Measurements from ENCODE around the gene USP24. TPM values are rescaled to one million over a fixed set of nuclear protein-coding genes. Genes with fewer than 3 reads are reported as not detected.

USP24 gene
- total and polyA plus RNA-seq, 7 experiments from 2014 or later = 4.7 to 91.4 (median 71.7) TPM

DNA sequence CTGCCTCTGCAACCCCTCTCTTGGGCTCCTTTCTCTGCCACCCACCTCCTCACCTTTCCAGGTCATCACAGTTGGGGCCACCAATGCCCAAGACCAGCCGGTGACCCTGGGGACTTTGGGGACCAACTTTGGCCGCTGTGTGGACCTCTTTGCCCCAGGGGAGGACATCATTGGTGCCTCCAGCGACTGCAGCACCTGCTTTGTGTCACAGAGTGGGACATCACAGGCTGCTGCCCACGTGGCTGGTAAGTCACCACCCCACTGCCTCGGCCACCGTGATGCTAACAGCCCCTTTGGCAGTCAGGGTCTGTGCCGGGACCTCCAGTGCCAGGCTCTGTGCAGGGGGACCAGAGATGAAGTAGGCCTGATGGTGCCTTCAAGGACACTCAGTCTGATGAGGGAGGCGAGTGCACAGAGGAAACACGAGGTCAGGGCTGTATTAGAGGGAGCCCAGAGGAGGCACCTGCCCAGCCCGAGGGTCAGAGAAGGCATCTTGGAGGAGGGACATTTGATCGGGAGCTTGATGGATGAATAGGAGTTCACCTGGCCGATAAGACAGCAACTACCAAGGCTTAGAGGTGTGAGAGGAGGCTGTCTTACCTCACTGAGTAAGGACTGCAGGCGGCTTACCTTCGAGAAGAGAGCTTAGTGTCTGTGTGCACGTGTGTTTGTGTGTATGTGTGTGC, 157.8 kb downstream of the USP24 start:
- Histone ChIP-seq H3K9me3 (ENCODE audit: control insufficient read depth in 2 of 3, low read length in 3 of 3) (no peaks in the 10 kb centered on the region), H3K36me3 (ENCODE audit: control insufficient read depth in 2 of 3, insufficient read depth in 3 of 3, low read length in 3 of 3) (no peaks in the 10 kb centered on the region), H3K4me3 (ENCODE audit: low read length) (no peak overlapping the region), H3K27me3 (ENCODE audit: control insufficient read depth in 2 of 2, insufficient read depth in 2 of 2, low read length in 2 of 2) (no peaks in the 10 kb centered on the region), H3K4me1 (ENCODE audit: control insufficient read depth in 2 of 2, insufficient read depth in 2 of 2, low read length in 2 of 2) (no peaks in the 10 kb centered on the region), H3K27ac (ENCODE audit: low read depth, low read length) (no peak overlapping the region)
- Mint-ChIP-seq H3K9me3 (no peaks in the 10 kb centered on the region), H3K4me1 (peaks cover 0 to 5% (median 0%) of the 10 kb centered on the region in 7 donors), H3K4me3 (no peak overlapping the region), H3K27ac (no peak overlapping the region), H3K36me3 (no peaks in the 10 kb centered on the region), H3K27me3 (no peaks in the 10 kb centered on the region)
- ChIA-PET POLR2A (no interaction called here), CTCF (no interaction called here)
- DNase-seq (no peak), ATAC-seq (no peak)
- intact Hi-C loops (cut with micrococcal nuclease) = no loop called here

DNA sequence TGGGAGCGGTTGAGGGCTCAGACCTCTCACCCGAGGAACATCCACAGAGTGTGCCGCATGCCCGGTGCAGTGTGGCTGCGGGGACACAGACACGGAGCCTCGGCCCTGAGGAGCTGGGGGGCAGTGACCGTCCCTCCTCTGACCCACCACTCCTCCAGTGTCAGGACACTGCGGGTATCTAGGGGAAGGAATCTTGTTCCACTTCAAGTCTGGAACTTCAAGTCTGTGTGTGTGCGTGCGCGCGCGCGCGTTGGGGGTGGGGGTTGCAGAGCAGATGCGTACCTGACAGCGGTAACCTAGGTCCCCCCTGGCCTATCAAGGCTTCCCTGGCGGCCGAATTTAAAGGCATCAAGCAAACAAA, 158.6 kb downstream of the USP24 start:
- Histone ChIP-seq H3K36me3 (ENCODE audit: control insufficient read depth in 2 of 3, insufficient read depth in 3 of 3, low read length in 3 of 3) (no peaks in the 10 kb centered on the region), H3K9me3 (ENCODE audit: control insufficient read depth in 2 of 3, low read length in 3 of 3) (no peaks in the 10 kb centered on the region), H3K4me3 (ENCODE audit: low read length) (no peak overlapping the region), H3K27ac (ENCODE audit: low read depth, low read length) (no peak overlapping the region), H3K4me1 (ENCODE audit: control insufficient read depth in 2 of 2, insufficient read depth in 2 of 2, low read length in 2 of 2) (no peaks in the 10 kb centered on the region), H3K27me3 (ENCODE audit: control insufficient read depth in 2 of 2, insufficient read depth in 2 of 2, low read length in 2 of 2) (no peaks in the 10 kb centered on the region)
- no peaks in the 10 kb centered on the region for H3K27me3 Mint-ChIP-seq
- POLR2A ChIA-PET = no interaction called here
- H3K4me1 Mint-ChIP-seq = peaks cover 0 to 5% (median 0%) of the 10 kb centered on the region in 7 donors
- H3K27ac Mint-ChIP-seq = no peak overlapping the region
- intact Hi-C loops (cut with micrococcal nuclease) = no loop called here
- H3K4me3 Mint-ChIP-seq = no peak overlapping the region
- no peaks in the 10 kb centered on the region for H3K36me3 Mint-ChIP-seq
- DNase-seq (no peak), ATAC-seq (no peak)
- CTCF ChIA-PET = no interaction called here
- no peaks in the 10 kb centered on the region for H3K9me3 Mint-ChIP-seq

DNA sequence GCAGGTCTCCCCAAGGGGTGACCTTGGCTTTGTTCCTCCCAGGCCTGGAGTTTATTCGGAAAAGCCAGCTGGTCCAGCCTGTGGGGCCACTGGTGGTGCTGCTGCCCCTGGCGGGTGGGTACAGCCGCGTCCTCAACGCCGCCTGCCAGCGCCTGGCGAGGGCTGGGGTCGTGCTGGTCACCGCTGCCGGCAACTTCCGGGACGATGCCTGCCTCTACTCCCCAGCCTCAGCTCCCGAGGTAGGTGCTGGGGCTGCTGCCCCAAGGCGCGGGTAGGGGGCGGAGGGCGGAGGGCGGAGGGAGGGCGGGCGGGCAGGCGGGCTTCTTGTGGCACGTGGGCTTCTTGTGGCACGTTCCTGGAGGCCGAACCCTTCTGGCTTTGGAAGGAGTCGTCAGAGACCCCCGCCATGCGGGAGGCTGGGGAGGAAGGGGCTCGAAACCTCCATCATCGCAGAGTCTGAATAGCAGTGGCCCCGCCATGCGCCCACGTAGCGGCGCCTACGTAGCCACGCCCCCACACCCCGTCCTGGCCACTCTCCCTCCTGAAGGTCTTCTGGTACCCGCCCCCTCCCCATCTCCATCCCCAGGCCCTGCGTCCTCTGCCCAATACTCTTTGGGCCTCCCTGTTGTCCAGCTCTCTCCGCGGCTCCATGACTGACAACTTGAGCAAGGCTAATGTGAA, 159.1 kb downstream of the USP24 start:
- no peak for ATAC-seq
- H3K9me3 ChIP-seq (ENCODE audit: control insufficient read depth in 2 of 3, low read length in 3 of 3) = no peaks in the 10 kb centered on the region
- Mint-ChIP-seq H3K36me3 (no peaks in the 10 kb centered on the region), H3K27me3 (no peaks in the 10 kb centered on the region), H3K4me3 (no peak overlapping the region), H3K27ac (no peak overlapping the region), H3K4me1 (peaks cover 0 to 5% (median 0%) of the 10 kb centered on the region in 7 donors), H3K9me3 (no peaks in the 10 kb centered on the region)
- H3K4me1 ChIP-seq (ENCODE audit: control insufficient read depth in 2 of 2, insufficient read depth in 2 of 2, low read length in 2 of 2) = no peaks in the 10 kb centered on the region
- intact Hi-C loops (cut with micrococcal nuclease) = no loop called here
- ChIA-PET CTCF (no interaction called here), POLR2A (no interaction called here)
- H3K27ac ChIP-seq (ENCODE audit: low read depth, low read length) = no peak overlapping the region
- no peak overlapping the region for H3K4me3 ChIP-seq (ENCODE audit: low read length)
- DNase-seq = no peak
- H3K27me3 ChIP-seq (ENCODE audit: control insufficient read depth in 2 of 2, insufficient read depth in 2 of 2, low read length in 2 of 2) = no peaks in the 10 kb centered on the region
- H3K36me3 ChIP-seq (ENCODE audit: control insufficient read depth in 2 of 3, insufficient read depth in 3 of 3, low read length in 3 of 3) = no peaks in the 10 kb centered on the region

DNA sequence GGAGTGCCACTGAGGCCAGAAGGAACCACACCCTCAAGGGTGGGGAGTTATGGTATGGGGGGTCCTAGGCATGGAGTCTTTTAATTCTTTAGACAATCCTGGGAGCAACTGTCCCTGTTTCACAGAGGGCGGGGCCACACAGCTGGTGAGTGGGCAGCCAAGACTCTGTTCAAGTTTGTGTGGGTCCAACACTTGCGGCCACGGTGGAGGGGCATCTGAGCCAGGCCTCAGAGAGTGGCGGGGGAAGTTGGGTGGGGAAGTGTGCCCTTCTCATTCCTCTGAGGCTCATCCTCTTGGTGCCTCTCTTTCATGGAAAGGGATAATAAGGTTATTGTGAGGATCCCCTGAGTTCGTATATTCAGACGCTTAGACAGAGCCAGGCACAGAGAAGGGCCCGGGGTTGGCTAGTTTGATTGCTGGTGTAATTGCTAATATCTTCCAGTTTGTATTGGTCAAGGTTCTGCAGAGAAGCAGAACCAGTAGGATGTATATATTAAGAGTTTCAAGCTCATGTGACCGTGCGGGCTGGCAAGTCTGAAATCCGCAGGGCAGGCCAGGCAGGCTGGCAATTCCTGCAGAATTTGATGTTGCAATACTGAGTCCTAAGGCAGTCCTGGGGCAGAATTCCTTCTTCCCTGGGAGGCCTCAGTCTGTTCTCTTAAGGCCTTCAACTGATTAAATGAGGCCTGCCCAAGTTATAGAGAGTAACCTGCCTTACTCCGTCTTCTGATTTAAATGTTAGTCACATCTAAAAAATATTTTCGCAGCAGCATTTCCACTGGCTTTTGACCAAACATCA, 159.9 kb downstream of the USP24 start:
- Mint-ChIP-seq H3K9me3 (no peaks in the 10 kb centered on the region), H3K4me1 (peaks cover 0 to 3% (median 0%) of the 10 kb centered on the region in 7 donors), H3K36me3 (no peaks in the 10 kb centered on the region), H3K27me3 (no peaks in the 10 kb centered on the region), H3K27ac (no peak overlapping the region), H3K4me3 (no peak overlapping the region)
- Histone ChIP-seq H3K9me3 (ENCODE audit: control insufficient read depth in 2 of 3, low read length in 3 of 3) (no peaks in the 10 kb centered on the region), H3K36me3 (ENCODE audit: control insufficient read depth in 2 of 3, insufficient read depth in 3 of 3, low read length in 3 of 3) (no peaks in the 10 kb centered on the region), H3K27ac (ENCODE audit: low read depth, low read length) (no peak overlapping the region), H3K4me3 (ENCODE audit: low read length) (no peak overlapping the region), H3K27me3 (ENCODE audit: control insufficient read depth in 2 of 2, insufficient read depth in 2 of 2, low read length in 2 of 2) (no peaks in the 10 kb centered on the region), H3K4me1 (ENCODE audit: control insufficient read depth in 2 of 2, insufficient read depth in 2 of 2, low read length in 2 of 2) (no peaks in the 10 kb centered on the region)
- POLR2A ChIA-PET = no interaction called here
- DNase-seq = no peak
- intact Hi-C loops (cut with micrococcal nuclease) = no loop called here
- CTCF ChIA-PET = no interaction called here
- ATAC-seq = no peak

DNA sequence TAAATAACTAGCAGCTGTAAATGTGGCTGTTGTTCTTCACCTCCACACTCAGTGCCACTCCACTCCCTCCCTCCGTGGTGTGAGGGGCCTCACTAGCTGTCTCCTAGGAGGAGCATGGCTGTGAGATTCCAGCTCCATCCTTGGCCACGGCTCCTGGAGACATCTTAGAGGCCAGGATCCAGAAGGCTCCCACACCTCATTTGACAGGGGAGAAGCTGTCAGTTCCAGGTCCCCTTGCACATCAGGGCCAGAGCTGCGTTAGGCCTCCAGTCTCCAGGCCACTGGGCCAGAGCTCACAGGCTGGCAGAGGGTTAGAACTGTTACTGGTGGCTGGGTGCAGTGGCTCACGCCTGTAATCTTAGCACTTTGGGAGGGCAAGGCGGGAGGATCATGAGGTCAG, 160.8 kb downstream of the USP24 start:
- no peaks in the 10 kb centered on the region for H3K9me3 ChIP-seq (ENCODE audit: control insufficient read depth in 2 of 3, low read length in 3 of 3)
- no peak overlapping the region for H3K4me3 Mint-ChIP-seq
- H3K27me3 Mint-ChIP-seq = no peaks in the 10 kb centered on the region
- no peak overlapping the region for H3K27ac ChIP-seq (ENCODE audit: low read depth, low read length)
- no peak for DNase-seq
- H3K4me1 Mint-ChIP-seq = no peaks in the 10 kb centered on the region
- no peaks in the 10 kb centered on the region for H3K4me1 ChIP-seq (ENCODE audit: control insufficient read depth in 2 of 2, insufficient read depth in 2 of 2, low read length in 2 of 2)
- H3K36me3 ChIP-seq (ENCODE audit: control insufficient read depth in 2 of 3, insufficient read depth in 3 of 3, low read length in 3 of 3) = no peaks in the 10 kb centered on the region
- POLR2A ChIA-PET = no interaction called here
- no peaks in the 10 kb centered on the region for H3K27me3 ChIP-seq (ENCODE audit: control insufficient read depth in 2 of 2, insufficient read depth in 2 of 2, low read length in 2 of 2)
- no peaks in the 10 kb centered on the region for H3K9me3 Mint-ChIP-seq
- no peak overlapping the region for H3K27ac Mint-ChIP-seq
- intact Hi-C loops (cut with micrococcal nuclease) = no loop called here
- no peak overlapping the region for H3K4me3 ChIP-seq (ENCODE audit: low read length)
- no peaks in the 10 kb centered on the region for H3K36me3 Mint-ChIP-seq
- CTCF ChIA-PET = no interaction called here
- ATAC-seq = no peak

DNA sequence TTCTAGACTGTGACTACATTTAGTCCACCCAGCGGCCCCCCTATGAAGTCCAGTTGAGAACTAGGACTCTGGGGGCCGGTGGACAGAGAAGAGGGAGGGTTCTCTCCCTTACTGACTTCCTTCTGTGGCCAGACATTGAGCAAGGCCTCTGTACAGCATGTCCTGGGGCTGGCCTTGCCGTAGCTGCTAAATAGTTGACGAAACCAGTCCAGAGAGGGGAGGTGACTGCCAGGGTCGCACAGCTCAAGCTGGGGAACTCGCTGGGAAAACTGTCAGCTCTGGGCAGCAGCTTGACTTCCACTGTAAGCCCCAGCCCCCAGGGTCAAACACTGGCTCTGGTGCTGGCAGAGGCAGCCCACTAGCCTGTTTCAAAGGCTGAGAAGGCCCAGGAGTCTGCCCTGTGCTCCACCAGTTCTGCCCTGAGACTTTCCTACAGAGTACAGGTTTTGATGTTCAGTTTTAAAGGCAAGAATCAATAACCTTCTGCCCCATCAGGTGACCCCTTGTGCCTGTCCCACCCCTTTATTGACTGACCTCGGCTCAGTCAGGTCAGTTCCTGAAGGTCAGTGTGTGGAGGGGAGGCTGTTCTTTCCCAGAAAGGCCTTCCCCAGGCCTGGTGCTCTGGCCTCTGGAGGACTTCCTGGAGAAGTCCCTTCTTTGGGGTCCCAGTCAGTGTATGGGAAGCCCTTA, 161.8 kb downstream of the USP24 start:
- Histone ChIP-seq H3K4me3 (ENCODE audit: low read length) (no peak overlapping the region), H3K9me3 (ENCODE audit: control insufficient read depth in 2 of 3, low read length in 3 of 3) (no peaks in the 10 kb centered on the region), H3K27me3 (ENCODE audit: control insufficient read depth in 2 of 2, insufficient read depth in 2 of 2, low read length in 2 of 2) (no peaks in the 10 kb centered on the region), H3K4me1 (ENCODE audit: control insufficient read depth in 2 of 2, insufficient read depth in 2 of 2, low read length in 2 of 2) (no peaks in the 10 kb centered on the region), H3K27ac (ENCODE audit: low read depth, low read length) (no peak overlapping the region), H3K36me3 (ENCODE audit: control insufficient read depth in 2 of 3, insufficient read depth in 3 of 3, low read length in 3 of 3) (no peaks in the 10 kb centered on the region)
- no peaks in the 10 kb centered on the region for H3K4me1 Mint-ChIP-seq
- no peaks in the 10 kb centered on the region for H3K27me3 Mint-ChIP-seq
- ChIA-PET POLR2A (no interaction called here), CTCF (no interaction called here)
- H3K36me3 Mint-ChIP-seq = no peaks in the 10 kb centered on the region
- no peak overlapping the region for H3K27ac Mint-ChIP-seq
- no peak for DNase-seq
- no peaks in the 10 kb centered on the region for H3K9me3 Mint-ChIP-seq
- H3K4me3 Mint-ChIP-seq = no peak overlapping the region
- intact Hi-C loops (cut with micrococcal nuclease) = no loop called here
- ATAC-seq = no peak

All from naive thymus-derived CD4-positive, alpha-beta T cell (primary cell).